Lung (tissue), 12 donors: ENCODE measurements around the gene MB21D2. TPM values are rescaled to one million over a fixed set of nuclear protein-coding genes. Genes with fewer than 3 reads are reported as not detected.

Experiments used
- ATAC-seq: fragments of 200-7000 bp; cut with Tn5 transposase; one replicate; pipeline ENCODE4 v1.9.1; 2020; ENCODE audit warnings: moderate number of reproducible peaks; ENCODE audit not compliant: insufficient read depth, low FRiP score
- DNase-seq, 3 donors: peaks; one replicate each; pipeline ENCODE4 v3.0.0-alpha.2; 2013 to 2017
- H3K27ac ChIP-seq, 2 donors: one replicate each; pipeline ENCODE4 v1.5.1; 2013; ENCODE audit warnings: mild to moderate bottlenecking in 2 of 2, moderate library complexity in 2 of 2, control low read depth in 1 of 2, inconsistent platforms in 1 of 2, low read depth in 1 of 2, low read length in 1 of 2
- H3K27me3 ChIP-seq, 3 donors: one replicate each; pipeline ENCODE4 v1.5.1; 2013; ENCODE audit warnings: low read length in 2 of 3; ENCODE audit not compliant: control insufficient read depth in 3 of 3, insufficient read depth in 3 of 3
- H3K36me3 ChIP-seq, 4 donors: one replicate each; pipeline ENCODE4 v1.5.1; 2013; ENCODE audit warnings: low read length in 4 of 4, mild to moderate bottlenecking in 1 of 4, moderate library complexity in 1 of 4; ENCODE audit not compliant: control insufficient read depth in 4 of 4, insufficient read depth in 4 of 4
- H3K4me1 ChIP-seq, 5 donors: one replicate each; pipeline ENCODE4 v1.5.1; 2013; ENCODE audit warnings: low read length in 5 of 5, mild to moderate bottlenecking in 2 of 5, moderate library complexity in 1 of 5; ENCODE audit not compliant: control insufficient read depth in 5 of 5, insufficient read depth in 5 of 5
- H3K4me3 ChIP-seq: one replicate; pipeline ENCODE4 v1.5.1; 2013; ENCODE audit warnings: mild to moderate bottlenecking, control low read depth, moderate library complexity
- H3K9ac ChIP-seq, 2 donors: one replicate each; pipeline ENCODE4 v1.5.1; 2013; ENCODE audit warnings: low read length in 2 of 2, control low read depth in 1 of 2; ENCODE audit not compliant: insufficient read depth in 1 of 2
- H3K9me3 ChIP-seq, 4 donors: one replicate each; pipeline ENCODE4 v1.5.1; 2013; ENCODE audit warnings: low read length in 3 of 4, mild to moderate bottlenecking in 1 of 4, moderate library complexity in 1 of 4; ENCODE audit not compliant: control insufficient read depth in 4 of 4, insufficient read depth in 3 of 4
- CTCF ChIP-seq: IDR thresholded peaks from 2 replicates; pipeline ENCODE4 v1.5.1; 2012; ENCODE audit warnings: mild to moderate bottlenecking; ENCODE audit errors: control extremely low read depth, extremely low read depth
- WGBS, 2 donors: extraction: QIAGEN DNeasy Blood & Tissue Kit; methylation state at CpG; one replicate each; pipeline ENCODE4 v1.1.7; 2013; 5-methylcytosine and 5-hydroxymethylcytosine counted together
- polyA plus RNA-seq, 2 donors: library from polyadenylated mRNA; stranded (reverse); fragments of 200-250 nt; gene quantifications; one replicate each; pipeline ENCODE4 v1.2.1, GENCODE V29; 2013
- total RNA-seq, 2 donors: library from RNA; depleted of rRNA in 1 of 2; stranded (reverse); fragments of >200 nt in 1 of 2; gene quantifications; one replicate each; pipeline ENCODE4 v1.2.1, GENCODE V29; 2014 to 2021
- donor health status: control.
- donor health status: control.
- donor health status: Bipolar disorder and iron deficiency.
- donor health status: healthy.
- donor health status: DM: yes; HTN: yes; CAD: no.

MB21D2 gene
- total and polyA plus RNA-seq, 4 donors = 2.8 to 6.3 (median 4.6) TPM

GRCh38 chr3:192869131-192870031 is 48.3 kb downstream of the MB21D2 start:
- ATAC-seq (no peak), DNase-seq (no peak)
- no peaks in the 10 kb centered on the region for H3K27me3 ChIP-seq
- 79% methylated on average over 4 of the region's 4 CpGs for WGBS, 2 donors
- H3K27ac ChIP-seq = peak overlapping the region in 1 of 2 donors; percentile 55
- TF ChIP-seq CTCF = no peak
- no peaks in the 10 kb centered on the region for H3K36me3 ChIP-seq
- peaks cover 5 to 54% (median 23%) of the 10 kb centered on the region in 5 donors for H3K4me1 ChIP-seq
- H3K9me3 ChIP-seq = no peaks in the 10 kb centered on the region
- H3K9ac ChIP-seq = no peak overlapping the region
- no peak overlapping the region for H3K4me3 ChIP-seq

GRCh38 chr3:192867645-192868044 is 50.0 kb downstream of the MB21D2 start:
- TF ChIP-seq CTCF = no peak
- Histone ChIP-seq H3K27me3 (no peaks in the 10 kb centered on the region), H3K4me1 (peaks cover 5 to 65% (median 23%) of the 10 kb centered on the region in 5 donors), H3K9me3 (peaks cover 0 to 4% (median 0%) of the 10 kb centered on the region in 4 donors), H3K4me3 (no peak overlapping the region), H3K36me3 (no peaks in the 10 kb centered on the region), H3K9ac (no peak overlapping the region), H3K27ac (no peak overlapping the region)
- WGBS, 2 donors = 79 to 84% methylated on average over 4 of the region's 4 CpGs
- DNase-seq (peak; percentile 27 to 72 (median 70)), ATAC-seq (no peak)

GRCh38 chr3:192866804-192867203 is 50.9 kb downstream of the MB21D2 start:
- Histone ChIP-seq H3K9ac (no peak overlapping the region), H3K9me3 (peaks cover 0 to 4% (median 0%) of the 10 kb centered on the region in 4 donors), H3K4me3 (no peak overlapping the region), H3K4me1 (peaks cover 5 to 65% (median 23%) of the 10 kb centered on the region in 5 donors), H3K27me3 (no peaks in the 10 kb centered on the region), H3K27ac (no peak overlapping the region), H3K36me3 (no peaks in the 10 kb centered on the region)
- TF ChIP-seq CTCF = no peak
- no peak for DNase-seq
- 94 to 98% methylated on average over 3 of the region's 3 CpGs for WGBS, 2 donors
- no peak for ATAC-seq
